Activated CD8-positive, alpha-beta T cell treated with anti-CD3 and anti-CD28 coated beads, Interleukin-2, amount 10 ng/mL, durations not matched to agents 7 days and 5 days (primary cell): ENCODE results near the gene THOC3. TPM values are rescaled to one million over a fixed set of nuclear protein-coding genes. Genes with fewer than 3 reads are reported as not detected.
A peak's percentile ranks its signal among the peaks of the same experiment; 100 is the strongest.
"Not testable (repeated sequence)": the region's sequence is repeated elsewhere in the genome, so short reads cannot be mapped to it uniquely, and the experiment has no call there.

Experiments
- ATAC-seq: fragments of 150-1000 bp; cut with Tn5 transposase; one replicate; pipeline ENCODE4 v1.10.0; 2021; ENCODE audit warnings: moderate library complexity
- CTCF ChIA-PET: fragments of 350-600 bp; sonication (Branson Sonifier 250); formaldehyde crosslinking; loops from one replicate; lab custom pipeline; 2021; ENCODE audit warnings: antibody characterized with exemption; lab: Charles Lee
- POLR2A ChIA-PET: fragments of 350-600 bp; sonication (Branson Sonifier 250); formaldehyde crosslinking; loops from one replicate; lab custom pipeline; 2021; ENCODE audit warnings: antibody characterized with exemption; lab: Charles Lee
- DNase-seq: peaks from one replicate; pipeline ENCODE4 v3.0.0-alpha.2; 2020
- H3K27ac Mint-ChIP-seq: one replicate; pipeline ENCODE4 v1.8.0; 2021; ENCODE audit warnings: mild to moderate bottlenecking, mixed read lengths
- H3K27me3 Mint-ChIP-seq: one replicate; pipeline ENCODE4 v1.8.0; 2021; ENCODE audit warnings: low read depth, mixed read lengths
- H3K36me3 Mint-ChIP-seq: one replicate; pipeline ENCODE4 v1.8.0; 2021; ENCODE audit warnings: low read depth, mixed read lengths
- H3K4me1 Mint-ChIP-seq: one replicate; pipeline ENCODE4 v1.8.0; 2021; ENCODE audit warnings: low read depth, mixed read lengths
- H3K4me3 Mint-ChIP-seq: one replicate; pipeline ENCODE4 v1.8.0; 2021; ENCODE audit warnings: mild to moderate bottlenecking, mixed read lengths
- H3K9me3 Mint-ChIP-seq: one replicate; pipeline ENCODE4 v1.8.0; 2022; ENCODE audit warnings: mixed read lengths; ENCODE audit not compliant: insufficient read depth
- total RNA-seq, 2 experiments: library from RNA; stranded (reverse); gene quantifications; one replicate each; pipeline ENCODE4 v1.2.3, GENCODE V29; 2021

Gene THOC3, protein sequence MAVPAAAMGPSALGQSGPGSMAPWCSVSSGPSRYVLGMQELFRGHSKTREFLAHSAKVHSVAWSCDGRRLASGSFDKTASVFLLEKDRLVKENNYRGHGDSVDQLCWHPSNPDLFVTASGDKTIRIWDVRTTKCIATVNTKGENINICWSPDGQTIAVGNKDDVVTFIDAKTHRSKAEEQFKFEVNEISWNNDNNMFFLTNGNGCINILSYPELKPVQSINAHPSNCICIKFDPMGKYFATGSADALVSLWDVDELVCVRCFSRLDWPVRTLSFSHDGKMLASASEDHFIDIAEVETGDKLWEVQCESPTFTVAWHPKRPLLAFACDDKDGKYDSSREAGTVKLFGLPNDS
- total RNA-seq, result 10 to 100 TPM; 66.0 to 67.3 TPM

DNA sequence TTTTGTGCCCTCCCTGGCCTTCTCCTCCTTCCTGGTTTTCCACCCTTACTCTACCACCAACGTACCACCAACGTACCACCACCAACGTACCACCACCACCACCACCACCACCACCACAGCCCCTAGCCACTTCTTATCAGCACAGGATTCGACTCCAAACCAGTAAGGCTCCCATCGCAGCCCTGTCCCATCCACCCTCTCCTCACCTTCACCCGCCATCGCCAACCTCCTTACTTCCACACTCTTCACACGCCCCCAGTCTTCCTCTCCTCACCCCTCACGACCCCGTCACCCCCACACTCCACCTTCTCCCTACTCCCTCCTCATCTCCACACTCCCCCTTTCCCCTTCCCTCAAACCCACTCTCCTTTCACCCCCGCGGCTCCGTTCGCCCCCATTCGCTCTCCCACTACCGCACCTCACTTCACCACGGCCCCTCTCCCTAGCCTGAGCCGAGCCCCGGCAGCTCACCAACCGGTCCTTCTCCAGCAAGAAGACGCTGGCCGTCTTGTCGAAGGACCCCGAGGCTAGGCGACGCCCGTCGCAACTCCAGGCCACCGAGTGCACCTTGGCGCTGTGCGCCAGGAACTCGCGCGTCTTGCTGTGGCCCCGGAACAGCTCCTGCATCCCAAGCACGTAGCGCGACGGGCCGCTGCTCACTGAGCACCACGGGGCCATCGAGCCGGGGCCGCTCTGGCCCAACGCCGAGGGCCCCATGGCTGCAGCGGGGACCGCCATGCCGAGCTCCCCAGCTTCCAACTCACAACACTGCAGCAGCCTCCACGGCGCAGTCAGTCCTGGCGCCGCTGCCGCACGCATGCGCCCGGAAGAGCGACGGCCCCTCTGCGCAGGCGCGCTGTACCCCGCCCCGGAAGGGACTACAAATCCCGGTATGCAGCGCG lies at the start of gene THOC3:
TSS of gene THOC3 (minus strand) at position 845 of the 902 bp plus-strand sequence. CDS start at position 738, 107 bp downstream.
- Mint-ChIP-seq H3K27ac (peak within 1 kb of the TSS; percentile 74), H3K4me3 (peak within 1 kb of the TSS; percentile 78)
- H3K36me3 Mint-ChIP-seq, H3K4me1 Mint-ChIP-seq, H3K9me3 Mint-ChIP-seq, POLR2A ChIA-PET, H3K27me3 Mint-ChIP-seq, CTCF ChIA-PET: not testable (repeated sequence)
- ATAC-seq (peak; percentile 100), DNase-seq (peak; percentile 78)

DNA sequence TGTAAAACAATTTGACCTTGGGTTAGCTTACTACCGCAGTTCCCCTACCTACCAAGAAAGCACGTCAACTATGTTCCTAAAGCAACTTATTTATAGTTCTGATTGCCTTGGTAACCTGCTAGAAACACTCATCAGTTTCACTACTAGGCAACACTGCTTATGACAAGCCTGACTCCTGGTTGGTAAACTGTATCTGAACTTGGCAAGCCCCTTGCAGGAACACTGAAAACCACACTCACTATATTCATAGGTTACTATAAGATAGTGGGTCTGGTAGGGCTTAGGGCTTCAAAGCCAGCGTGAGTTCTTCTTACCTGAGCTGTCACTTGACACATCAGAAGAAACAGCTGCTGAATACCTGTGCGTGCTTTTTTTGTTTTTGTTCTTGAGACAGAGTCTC lies 49.2 kb upstream of the THOC3 start:
- DNase-seq, H3K27me3 Mint-ChIP-seq, H3K27ac Mint-ChIP-seq, H3K9me3 Mint-ChIP-seq, CTCF ChIA-PET, POLR2A ChIA-PET, H3K4me1 Mint-ChIP-seq, H3K4me3 Mint-ChIP-seq, H3K36me3 Mint-ChIP-seq: not testable (repeated sequence)
- ATAC-seq, result peak; percentile 75

DNA sequence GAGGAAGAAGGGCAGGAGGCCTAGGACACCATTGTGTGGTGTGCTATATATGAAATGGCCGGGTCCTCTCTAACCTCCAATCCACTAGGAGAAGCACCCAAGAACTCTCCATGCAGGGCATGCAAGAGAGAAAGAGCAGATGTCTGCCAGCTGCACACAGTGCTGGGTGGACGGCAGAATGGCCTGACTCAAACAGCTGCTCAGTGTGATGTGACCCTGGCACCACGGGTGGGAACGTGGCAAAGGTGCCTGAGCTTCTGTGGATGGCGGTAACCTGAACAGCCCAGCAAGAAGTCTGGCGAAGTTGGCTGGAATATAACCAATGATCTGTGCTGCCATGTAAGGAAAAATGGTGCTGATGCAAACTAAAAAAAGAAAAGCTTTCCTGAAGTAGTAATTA lies 46.2 kb upstream of the THOC3 start:
- H3K4me3 Mint-ChIP-seq, ATAC-seq, H3K27ac Mint-ChIP-seq, H3K27me3 Mint-ChIP-seq, CTCF ChIA-PET, DNase-seq, POLR2A ChIA-PET, H3K4me1 Mint-ChIP-seq, H3K9me3 Mint-ChIP-seq, H3K36me3 Mint-ChIP-seq: not testable (repeated sequence)

DNA sequence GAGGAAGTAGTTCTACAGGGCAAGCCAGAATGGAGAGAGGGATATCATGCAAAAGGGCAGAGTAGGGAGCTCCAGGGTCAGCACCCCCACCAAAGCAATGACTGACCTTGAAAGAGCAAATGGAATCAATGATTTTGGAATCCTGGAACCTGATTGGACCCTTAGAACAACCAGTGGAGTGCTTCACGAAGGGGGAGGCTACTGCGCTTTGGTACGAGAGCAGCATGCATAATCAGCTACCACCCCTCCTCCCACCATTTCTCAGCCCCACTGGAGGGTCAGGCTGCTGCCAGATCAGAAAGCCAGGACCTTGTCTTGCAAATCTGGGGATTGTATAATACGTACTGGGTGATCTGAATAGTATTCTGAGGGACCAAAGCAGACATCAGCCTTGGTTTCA lies 43.0 kb upstream of the THOC3 start:
- H3K4me3 Mint-ChIP-seq, H3K36me3 Mint-ChIP-seq, H3K9me3 Mint-ChIP-seq, DNase-seq, POLR2A ChIA-PET, H3K27ac Mint-ChIP-seq, H3K27me3 Mint-ChIP-seq, ATAC-seq, CTCF ChIA-PET: not testable (repeated sequence)
- peaks cover 19% of the 10 kb centered on the region for H3K4me1 Mint-ChIP-seq

DNA sequence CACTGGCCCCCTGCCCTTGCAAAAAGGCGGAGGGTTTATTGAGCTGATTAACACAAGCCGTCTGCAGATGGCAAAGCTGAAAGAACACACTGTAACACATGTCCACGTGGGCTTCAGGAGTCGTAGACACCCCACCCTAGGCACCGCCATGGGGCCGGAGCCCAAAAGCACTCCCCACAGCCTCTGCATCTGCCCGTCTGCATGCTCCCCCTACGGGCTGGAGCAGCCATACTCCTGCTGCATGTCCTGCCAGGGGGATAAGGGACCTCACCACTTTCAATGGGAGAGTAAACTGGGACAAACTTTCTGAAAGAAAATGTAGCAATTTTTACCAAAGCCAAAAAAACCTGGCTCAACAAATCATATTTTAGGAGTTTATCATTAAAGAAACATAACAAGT lies 42.1 kb upstream of the THOC3 start:
- H3K27me3 Mint-ChIP-seq, H3K27ac Mint-ChIP-seq, DNase-seq, CTCF ChIA-PET, H3K9me3 Mint-ChIP-seq, POLR2A ChIA-PET, H3K4me3 Mint-ChIP-seq, H3K36me3 Mint-ChIP-seq, ATAC-seq: not testable (repeated sequence)
- peaks cover 22% of the 10 kb centered on the region for H3K4me1 Mint-ChIP-seq

DNA sequence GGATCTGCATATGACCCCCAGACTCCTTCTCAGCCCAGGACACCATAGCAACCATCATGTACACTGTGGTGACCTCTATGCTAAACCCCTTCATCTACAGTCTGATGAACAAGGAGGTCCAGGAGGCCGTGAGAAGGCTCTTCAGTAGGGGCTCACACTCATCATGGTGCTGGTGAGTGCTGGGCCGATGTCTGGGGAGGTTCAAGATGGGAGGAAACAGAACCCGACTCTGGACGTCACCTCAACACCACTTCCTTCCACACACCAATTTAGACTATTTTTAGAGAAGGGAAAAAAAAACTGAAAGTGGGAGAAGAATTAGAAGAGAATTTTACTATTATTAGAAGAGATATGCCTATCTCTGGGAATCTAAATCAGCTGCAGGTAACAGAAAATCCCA lies 39.1 kb upstream of the THOC3 start:
- H3K36me3 Mint-ChIP-seq, POLR2A ChIA-PET, H3K9me3 Mint-ChIP-seq, H3K27me3 Mint-ChIP-seq, CTCF ChIA-PET, DNase-seq: not testable (repeated sequence)
- peak overlapping the region; percentile 65 for H3K4me3 Mint-ChIP-seq
- peak overlapping the region; percentile 85 for H3K27ac Mint-ChIP-seq
- H3K4me1 Mint-ChIP-seq, result peaks cover 24% of the 10 kb centered on the region
- peak; percentile 46 for ATAC-seq

DNA sequence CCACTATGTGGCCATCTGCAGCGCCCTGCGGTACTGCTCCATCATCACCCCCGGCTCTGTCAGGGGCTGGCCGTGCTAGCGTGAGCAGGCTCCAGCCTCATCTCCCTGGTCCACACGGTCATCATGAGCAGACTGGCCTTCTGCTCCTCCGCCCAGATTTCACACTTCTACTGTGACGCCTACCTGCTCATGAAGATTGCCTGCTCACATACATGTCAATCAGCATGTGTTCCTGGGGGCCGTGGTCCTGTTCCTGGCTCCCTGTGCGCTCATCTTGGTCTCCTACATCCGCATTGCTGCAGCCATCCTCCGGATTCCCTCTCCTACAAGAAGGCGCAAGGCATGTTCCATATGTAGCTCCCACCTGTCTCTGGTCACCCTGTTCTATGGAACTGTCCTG lies 38.7 kb upstream of the THOC3 start:
- peak overlapping the region; percentile 65 for H3K4me3 Mint-ChIP-seq
- POLR2A ChIA-PET, H3K9me3 Mint-ChIP-seq, DNase-seq, H3K36me3 Mint-ChIP-seq, H3K27me3 Mint-ChIP-seq, ATAC-seq, CTCF ChIA-PET: not testable (repeated sequence)
- H3K4me1 Mint-ChIP-seq, result peaks cover 24% of the 10 kb centered on the region
- peak overlapping the region; percentile 85 for H3K27ac Mint-ChIP-seq

DNA sequence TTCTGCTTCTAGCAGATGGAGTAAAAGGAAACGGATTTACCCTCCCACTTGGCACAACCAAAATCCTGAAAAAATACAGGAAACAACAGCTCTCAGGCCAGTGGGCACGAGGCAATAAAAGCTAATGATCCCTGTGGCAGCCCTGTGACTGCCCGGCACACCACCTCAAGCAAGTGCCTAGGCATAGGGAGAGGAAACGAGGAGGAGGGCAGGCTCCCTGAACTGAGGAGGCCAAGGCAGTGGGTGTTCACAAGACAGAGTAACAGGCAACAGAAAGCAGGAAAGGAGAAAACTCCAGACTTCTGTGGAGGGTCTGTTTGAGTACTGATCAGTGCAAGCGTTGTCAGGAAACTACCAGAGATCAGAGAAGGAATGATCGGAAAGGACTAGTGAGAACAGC lies 29.9 kb upstream of the THOC3 start:
- POLR2A ChIA-PET, H3K4me3 Mint-ChIP-seq, CTCF ChIA-PET, H3K27ac Mint-ChIP-seq, DNase-seq, H3K36me3 Mint-ChIP-seq, ATAC-seq, H3K4me1 Mint-ChIP-seq, H3K9me3 Mint-ChIP-seq, H3K27me3 Mint-ChIP-seq: not testable (repeated sequence)

DNA sequence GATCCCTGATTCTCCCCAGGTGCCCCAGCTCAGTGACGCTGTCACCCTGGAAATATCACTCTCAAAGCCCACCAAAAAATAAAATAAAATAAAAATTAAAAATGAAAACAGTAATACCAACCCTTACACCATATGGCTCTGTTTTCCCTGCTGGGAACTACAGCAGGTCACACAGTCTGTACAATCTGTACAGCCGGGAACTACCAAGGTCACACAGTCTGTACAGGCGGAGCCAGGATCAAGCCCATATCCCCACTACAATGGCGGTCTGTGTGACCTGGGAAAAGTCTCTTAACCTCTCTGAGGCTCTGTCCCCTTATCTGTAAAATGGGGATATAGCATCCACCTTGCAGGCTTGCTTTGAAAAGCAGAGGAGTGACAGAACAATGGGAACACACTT lies 29.4 kb upstream of the THOC3 start:
- DNase-seq, POLR2A ChIA-PET, H3K9me3 Mint-ChIP-seq, ATAC-seq, H3K36me3 Mint-ChIP-seq, H3K27ac Mint-ChIP-seq, CTCF ChIA-PET, H3K4me1 Mint-ChIP-seq, H3K27me3 Mint-ChIP-seq, H3K4me3 Mint-ChIP-seq: not testable (repeated sequence)

DNA sequence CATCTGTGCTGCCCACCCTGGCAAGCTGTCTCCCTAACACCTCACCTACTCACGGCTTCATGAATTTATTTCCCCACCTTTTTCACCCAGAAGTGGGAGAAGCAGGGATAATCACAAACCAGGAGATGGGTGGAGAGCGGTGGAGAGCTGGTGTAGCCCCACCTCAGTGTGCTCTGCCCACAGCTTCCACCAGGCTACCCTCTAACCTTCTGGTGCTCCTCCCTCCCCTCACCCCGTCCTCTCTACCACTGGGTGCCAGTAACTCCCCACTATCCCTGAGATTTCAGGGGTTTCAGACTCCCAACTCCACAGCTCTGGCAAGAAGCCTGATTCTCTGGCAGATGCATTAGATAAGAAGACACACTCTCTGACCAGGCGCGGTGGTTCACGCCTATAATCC lies 28.7 kb upstream of the THOC3 start:
- H3K27ac Mint-ChIP-seq, H3K27me3 Mint-ChIP-seq, H3K4me3 Mint-ChIP-seq, H3K36me3 Mint-ChIP-seq, DNase-seq, H3K9me3 Mint-ChIP-seq, ATAC-seq, H3K4me1 Mint-ChIP-seq, CTCF ChIA-PET, POLR2A ChIA-PET: not testable (repeated sequence)

DNA sequence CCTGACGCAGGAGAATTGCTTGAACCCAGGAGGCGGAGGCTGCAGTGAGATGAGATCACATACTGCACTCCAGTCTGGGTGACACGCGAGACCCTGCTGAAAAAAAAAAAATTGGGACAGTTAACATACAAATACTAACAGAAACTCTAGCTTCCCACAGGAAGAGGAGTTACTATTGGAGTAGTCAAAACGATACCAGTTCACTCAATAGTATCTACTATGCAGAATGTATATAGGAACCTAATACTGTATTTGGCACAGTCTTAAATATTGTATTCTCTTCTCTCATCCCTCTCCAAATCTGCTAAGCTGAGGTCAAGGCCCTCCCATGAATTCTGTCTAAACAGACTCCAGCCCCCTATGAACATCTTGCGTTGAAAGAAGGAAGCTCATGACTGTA lies 27.4 kb upstream of the THOC3 start:
- H3K36me3 Mint-ChIP-seq, POLR2A ChIA-PET, CTCF ChIA-PET, H3K4me1 Mint-ChIP-seq, H3K9me3 Mint-ChIP-seq, DNase-seq, H3K27me3 Mint-ChIP-seq, H3K27ac Mint-ChIP-seq, H3K4me3 Mint-ChIP-seq, ATAC-seq: not testable (repeated sequence)

DNA sequence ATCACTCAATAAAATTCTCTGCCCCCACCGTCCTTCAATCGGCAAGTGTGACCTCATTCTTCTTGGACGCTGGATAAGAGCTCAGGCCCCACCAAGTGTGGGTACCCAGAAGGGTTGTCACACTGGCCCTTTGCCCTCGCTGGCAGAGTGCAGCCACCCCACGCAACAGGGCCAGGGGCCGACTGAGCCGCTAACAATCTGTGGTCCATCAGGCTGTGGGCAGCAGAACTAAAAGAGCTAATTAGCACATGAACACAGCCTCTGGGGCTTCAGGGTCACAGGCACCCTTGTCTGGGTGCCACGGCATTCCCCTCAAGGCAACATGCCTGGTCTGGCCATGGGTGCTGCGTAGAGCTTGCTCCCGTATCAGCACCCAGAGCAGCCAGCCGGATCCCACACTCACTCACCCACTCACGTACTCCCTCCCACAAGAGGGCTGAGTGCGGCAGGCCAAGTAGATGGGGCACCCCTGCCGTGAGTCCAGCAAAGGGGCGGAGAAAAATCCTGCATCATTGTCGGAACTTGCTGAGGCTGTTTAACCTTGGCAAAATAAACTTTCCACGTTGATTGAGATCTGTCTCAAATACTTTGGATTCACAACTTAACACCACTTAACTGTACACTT lies 11.4 kb upstream of the THOC3 start:
- H3K4me3 Mint-ChIP-seq, POLR2A ChIA-PET, ATAC-seq, H3K4me1 Mint-ChIP-seq, DNase-seq, H3K27me3 Mint-ChIP-seq, H3K9me3 Mint-ChIP-seq, H3K36me3 Mint-ChIP-seq, CTCF ChIA-PET, H3K27ac Mint-ChIP-seq: not testable (repeated sequence)
